BLaER1 treated with 17β-estradiol and CSF1 and Interleukin-3, amounts not matched to agents 10 nM and 100 nM (cell line): ENCODE results near the gene SNHG17.
A peak's percentile ranks its signal among the peaks of the same experiment; 100 is the strongest.
"Not testable (repeated sequence)": the region's sequence is repeated elsewhere in the genome, so short reads cannot be mapped to it uniquely, and the experiment has no call there.

Experiments
- H3K27ac ChIP-seq, 11 experiments: shearing (Covaris generic); formaldehyde crosslinking; 2 replicates each; pipeline ENCODE4 v1.8.1; 2022
- H3K27me3 ChIP-seq, 11 experiments: shearing (Covaris generic); formaldehyde crosslinking; 2 replicates each; pipeline ENCODE4 v1.8.1; 2022
- H3K36me3 ChIP-seq, 11 experiments: shearing (Covaris generic); formaldehyde crosslinking; 2 replicates each; pipeline ENCODE4 v1.8.1; 2022
- H3K4me1 ChIP-seq, 10 experiments: shearing (Covaris generic); formaldehyde crosslinking; 2 replicates each; pipeline ENCODE4 v1.8.1; 2022
- H3K4me2 ChIP-seq, 11 experiments: shearing (Covaris generic); formaldehyde crosslinking; 2 replicates each; pipeline ENCODE4 v1.8.1; 2022
- H3K4me3 ChIP-seq, 10 experiments: shearing (Covaris generic); formaldehyde crosslinking; 2 replicates each; pipeline ENCODE4 v1.8.1; 2022
- H3K9ac ChIP-seq, 11 experiments: shearing (Covaris generic); formaldehyde crosslinking; 2 replicates each; pipeline ENCODE4 v1.8.1; 2022
- H3K9me3 ChIP-seq, 11 experiments: shearing (Covaris generic); formaldehyde crosslinking; replicated peaks in 1 of 11; 2 replicates each; pipeline ENCODE4 v1.8.1; 2022
- H4K20me1 ChIP-seq, 11 experiments: shearing (Covaris generic); formaldehyde crosslinking; 2 replicates each; pipeline ENCODE4 v1.8.1; 2022
- Cebpa-rat ChIP-seq, 11 experiments: shearing (Covaris generic); IDR thresholded peaks; 2 replicates each; pipeline ENCODE4 v1.8.1; 2022

The SNHG17 gene

DNA sequence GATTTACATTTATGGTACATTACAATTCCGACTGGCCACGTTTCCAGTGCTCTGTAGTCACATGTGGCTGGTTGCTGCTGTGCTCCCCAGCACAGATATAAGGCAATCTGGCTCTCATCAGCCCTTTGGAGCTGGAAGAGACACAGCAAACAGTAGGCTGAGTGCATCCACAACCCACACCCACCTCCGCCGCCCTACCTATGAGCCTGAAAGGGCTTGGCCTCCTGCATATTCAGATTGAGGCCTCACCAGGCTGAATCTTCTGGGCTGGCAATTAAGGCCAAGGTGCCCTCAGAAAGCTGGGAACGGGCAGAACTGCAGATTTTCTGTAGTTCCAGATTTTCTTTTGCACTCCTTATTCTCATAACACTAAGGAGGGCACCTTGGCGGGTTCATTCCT is 2.7 kb upstream of the SNHG17 start:
- Histone ChIP-seq H3K27me3 (no peaks in the 10 kb centered on the region), H3K27ac (no peak overlapping the region), H3K4me2 (no peak overlapping the region), H3K9me3 (peaks cover 0 to 5% (median 0%) of the 10 kb centered on the region in 11 experiments; a peak in 1 of 22 replicates), H3K4me3 (no peak overlapping the region), H3K4me1 (peaks cover 13 to 36% (median 22%) of the 10 kb centered on the region in 10 experiments), H3K9ac (no peak overlapping the region), H4K20me1 (peaks cover 13 to 20% (median 17%) of the 10 kb centered on the region in 11 experiments), H3K36me3 (peaks cover 11 to 20% (median 17%) of the 10 kb centered on the region in 11 experiments)
- no peak for TF ChIP-seq Cebpa-rat (IDR thresholded peaks at IDR 0.05)

DNA sequence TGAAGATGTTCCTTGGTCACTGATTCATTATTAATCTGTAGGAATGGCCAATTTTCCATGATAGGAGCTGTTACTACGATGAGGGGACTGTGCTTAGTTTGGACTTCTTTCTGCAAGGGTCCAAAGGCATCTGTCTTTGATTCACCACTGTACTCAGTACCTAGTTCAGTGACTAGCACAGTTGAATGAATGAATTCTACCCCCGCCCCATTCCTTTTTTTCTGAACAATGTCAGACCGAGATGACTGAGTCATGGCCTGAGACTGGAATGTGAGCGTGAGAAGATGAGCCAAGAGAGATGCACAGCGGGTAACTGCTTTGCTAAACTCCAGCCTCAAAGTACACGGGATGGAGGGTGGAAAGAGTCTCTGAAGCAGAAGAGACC is 419 bp upstream of the SNHG17 start:
- peaks cover 33 to 42% (median 39%) of the 10 kb centered on the region in 11 experiments for H3K36me3 ChIP-seq
- no peak overlapping the region; a peak in 1 of 22 replicates for H3K9ac ChIP-seq
- peaks cover 36 to 42% (median 40%) of the 10 kb centered on the region in 11 experiments for H4K20me1 ChIP-seq
- H3K4me2 ChIP-seq = no peak overlapping the region
- peaks cover 35 to 45% (median 38%) of the 10 kb centered on the region in 10 experiments for H3K4me1 ChIP-seq
- H3K9me3 ChIP-seq = peaks cover 0 to 14% (median 5%) of the 10 kb centered on the region in 11 experiments; a peak in 5 of 22 replicates
- H3K4me3 ChIP-seq = peak overlapping the region in 3 of 10 experiments; percentile 81 to 90 (median 89); a peak in 5 of 20 replicates
- H3K27ac ChIP-seq = peak overlapping the region in 1 of 11 experiments; percentile 98; a peak in 2 of 22 replicates
- H3K27me3 ChIP-seq = no peaks in the 10 kb centered on the region
- TF ChIP-seq Cebpa-rat (IDR thresholded peaks at IDR 0.05) = no peak

DNA sequence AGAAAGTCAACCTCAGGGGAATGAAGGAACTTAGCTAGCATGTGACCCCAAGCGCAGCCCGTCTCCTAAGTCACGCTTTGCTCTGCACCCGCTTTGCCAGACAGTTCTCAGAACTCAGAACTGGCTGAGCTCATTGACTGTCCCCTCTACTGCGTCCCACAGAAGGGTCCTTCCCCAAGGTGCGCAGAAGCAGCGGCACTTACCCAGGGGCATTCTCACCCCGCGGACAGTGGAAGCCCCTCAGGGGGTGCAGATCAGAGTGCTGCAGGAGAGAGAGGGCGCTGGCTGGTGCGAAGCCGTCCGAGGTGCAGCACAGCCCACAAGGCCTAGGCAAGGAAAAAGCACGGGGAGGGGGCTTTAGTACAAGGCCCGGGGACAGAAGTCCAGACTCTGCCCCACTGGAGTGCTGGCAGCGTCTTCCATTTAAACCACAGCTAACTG is 807 bp downstream of the SNHG17 start:
- Histone ChIP-seq H3K4me3 (peak overlapping the region; percentile 70 to 99 (median 88)), H3K27me3 (no peaks in the 10 kb centered on the region), H3K4me2 (peak overlapping the region; percentile 88 to 99 (median 97)), H4K20me1 (peaks cover 48 to 54% (median 52%) of the 10 kb centered on the region in 11 experiments), H3K4me1 (peaks cover 33 to 47% (median 39%) of the 10 kb centered on the region in 10 experiments), H3K9me3 (peaks cover 0 to 14% (median 5%) of the 10 kb centered on the region in 11 experiments; a peak in 5 of 22 replicates), H3K36me3 (peaks cover 45 to 55% (median 51%) of the 10 kb centered on the region in 11 experiments), H3K27ac (peak overlapping the region; percentile 77 to 99 (median 95)), H3K9ac (peak overlapping the region; percentile 87 to 99 (median 97))
- TF ChIP-seq Cebpa-rat (IDR thresholded peaks at IDR 0.05) = no peak

GRCh38 chr20:38433304-38433972 is 1.7 kb downstream of the SNHG17 start:
- Histone ChIP-seq H3K9me3 (peaks cover 0 to 14% (median 5%) of the 10 kb centered on the region in 11 experiments; a peak in 5 of 22 replicates), H3K4me1 (peaks cover 33 to 56% (median 42%) of the 10 kb centered on the region in 10 experiments), H3K4me3 (peak overlapping the region; percentile 70 to 99 (median 88)), H3K27ac (peak overlapping the region; percentile 77 to 99 (median 95); a peak in 21 of 22 replicates), H3K36me3 (peaks cover 54 to 63% (median 60%) of the 10 kb centered on the region in 11 experiments), H4K20me1 (peaks cover 57 to 63% (median 61%) of the 10 kb centered on the region in 11 experiments), H3K4me2 (peak overlapping the region; percentile 88 to 99 (median 97)), H3K9ac (peak overlapping the region; percentile 87 to 99 (median 97)), H3K27me3 (no peaks in the 10 kb centered on the region)
- TF ChIP-seq Cebpa-rat (IDR thresholded peaks at IDR 0.05) = no peak

GRCh38 chr20:38432870-38433269 is 2.3 kb downstream of the SNHG17 start:
- H3K4me3 ChIP-seq = peak overlapping the region in 9 of 10 experiments; percentile 79 to 99 (median 89); a peak in 17 of 20 replicates

DNA sequence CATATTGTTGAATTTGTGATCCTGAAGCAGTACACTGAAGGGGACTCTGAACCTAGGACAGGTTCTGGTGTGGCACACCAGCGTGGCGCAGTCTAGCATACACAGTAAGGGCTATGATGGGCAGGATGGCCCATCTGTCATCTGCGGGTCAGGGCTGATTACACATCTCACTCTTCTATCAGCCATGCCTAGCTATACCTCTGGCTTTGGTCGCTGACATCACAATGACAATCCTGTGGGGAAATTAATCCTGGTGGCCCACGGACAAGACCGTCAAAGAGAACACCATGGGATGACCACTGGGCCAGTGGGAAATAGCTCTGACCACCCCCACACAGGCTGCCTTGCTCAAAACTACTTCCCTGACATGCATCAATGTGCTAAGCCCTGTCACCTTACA is 2.8 kb downstream of the SNHG17 start:
- Histone ChIP-seq H4K20me1 (peaks cover 68 to 75% (median 72%) of the 10 kb centered on the region in 11 experiments), H3K27me3 (no peaks in the 10 kb centered on the region), H3K4me2 (peak overlapping the region; percentile 88 to 99 (median 97)), H3K27ac (no peak overlapping the region), H3K9ac (peak overlapping the region in 6 of 11 experiments; percentile 2 to 99 (median 28); a peak in 6 of 22 replicates), H3K9me3 (peaks cover 0 to 14% (median 5%) of the 10 kb centered on the region in 11 experiments; a peak in 5 of 22 replicates), H3K4me3 (peak overlapping the region in 8 of 10 experiments; percentile 79 to 99 (median 90); a peak in 15 of 20 replicates), H3K36me3 (peaks cover 66 to 75% (median 72%) of the 10 kb centered on the region in 11 experiments), H3K4me1 (peaks cover 33 to 67% (median 48%) of the 10 kb centered on the region in 10 experiments)
- TF ChIP-seq Cebpa-rat (IDR thresholded peaks at IDR 0.05) = no peak

More at GRCh38 chr20:38432870-38433269, 2.3 kb downstream of the SNHG17 start:
- peaks cover 0 to 14% (median 5%) of the 10 kb centered on the region in 11 experiments; a peak in 5 of 22 replicates for H3K9me3 ChIP-seq
- 0 out of 22 replicates have a peak overlapping the region, but pooled peaks of 1 of the 11 experiments have one; percentile 88 for H3K27ac ChIP-seq
- peak overlapping the region; percentile 88 to 99 (median 97) for H3K4me2 ChIP-seq
- peaks cover 63 to 69% (median 67%) of the 10 kb centered on the region in 11 experiments for H4K20me1 ChIP-seq
- not testable (repeated sequence) for H3K27me3 ChIP-seq
- H3K4me1 ChIP-seq = peaks cover 33 to 62% (median 43%) of the 10 kb centered on the region in 10 experiments
- peaks cover 60 to 69% (median 66%) of the 10 kb centered on the region in 11 experiments for H3K36me3 ChIP-seq
- H3K9ac ChIP-seq = peak overlapping the region; percentile 87 to 99 (median 97); a peak in 17 of 22 replicates

GRCh38 chr20:38430679-38431325 is 4.3 kb downstream of the SNHG17 start:
- Histone ChIP-seq H3K4me1 (peaks cover 34 to 82% (median 62%) of the 10 kb centered on the region in 10 experiments), H3K4me3 (peak overlapping the region in 2 of 10 experiments; percentile 89 to 94; a peak in 4 of 20 replicates), H3K36me3 (peaks cover 81 to 90% (median 87%) of the 10 kb centered on the region in 11 experiments), H3K27me3 (no peaks in the 10 kb centered on the region), H4K20me1 (peaks cover 83 to 90% (median 87%) of the 10 kb centered on the region in 11 experiments), H3K27ac (no peak overlapping the region), H3K4me2 (peak overlapping the region; percentile 88 to 99 (median 97); a peak in 20 of 22 replicates), H3K9ac (peak overlapping the region in 5 of 11 experiments; percentile 0 to 18 (median 13); a peak in 7 of 22 replicates), H3K9me3 (peaks cover 0 to 14% (median 3%) of the 10 kb centered on the region in 11 experiments; a peak in 5 of 22 replicates)
- TF ChIP-seq Cebpa-rat (IDR thresholded peaks at IDR 0.05) = no peak

GRCh38 chr20:38429301-38429700 is 5.8 kb downstream of the SNHG17 start:
- Histone ChIP-seq H3K9me3 (peaks cover 0 to 14% (median 3%) of the 10 kb centered on the region in 11 experiments; a peak in 5 of 22 replicates), H3K4me2 (peak overlapping the region in 1 of 11 experiments; percentile 20; a peak in 1 of 22 replicates), H3K27me3 (no peaks in the 10 kb centered on the region), H3K36me3 (peaks cover 96 to 100% (median 100%) of the 10 kb centered on the region in 11 experiments), H3K4me1 (peaks cover 49 to 97% (median 72%) of the 10 kb centered on the region in 10 experiments), H3K4me3 (no peak overlapping the region), H3K9ac (peak overlapping the region in 1 of 11 experiments; percentile 27; a peak in 2 of 22 replicates), H4K20me1 (peaks cover 98 to 100% (median 100%) of the 10 kb centered on the region in 11 experiments), H3K27ac (no peak overlapping the region)
- no peak for TF ChIP-seq Cebpa-rat (IDR thresholded peaks at IDR 0.05)
